ENCODE data around the gene TMF1.

DNA sequence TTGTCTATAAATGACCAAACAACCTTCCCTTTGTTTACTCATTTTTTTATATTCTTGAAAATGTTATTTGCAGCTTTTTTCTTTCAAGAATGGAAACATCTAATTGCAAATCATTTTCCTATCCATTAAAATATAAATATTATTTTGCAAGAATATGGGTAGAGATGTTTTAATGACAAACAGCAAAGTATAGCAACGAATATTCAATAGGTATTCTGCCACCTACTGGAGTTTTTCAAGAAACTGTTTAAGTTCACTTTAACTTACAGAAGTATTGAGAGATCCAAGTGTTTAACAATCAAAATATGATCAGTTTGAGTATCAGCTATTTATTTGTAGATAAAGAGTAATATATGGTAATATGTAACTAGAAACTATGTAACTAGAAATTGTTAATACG is 31.7 kb downstream of the TMF1 start:
- TF ChIP-seq FOXK2 (IDR thresholded peaks at IDR 0.05) (no peak), NFRKB (IDR thresholded peaks at IDR 0.05) (no peak), TARDBP (IDR thresholded peaks at IDR 0.05) (no peak), FOXA1 (IDR thresholded peaks at IDR 0.05) (no peak), BHLHE40 (IDR thresholded peaks at IDR 0.05; ENCODE audit: borderline replicate concordance) (no peak), SP1 (IDR thresholded peaks at IDR 0.05) (no peak), ELF4 (IDR thresholded peaks at IDR 0.05) (no peak), LEF1 (IDR thresholded peaks at IDR 0.05; ENCODE audit: borderline replicate concordance) (no peak), HDGF (IDR thresholded peaks at IDR 0.05; ENCODE audit: borderline replicate concordance) (no peak), ZNF384 (IDR thresholded peaks at IDR 0.05) (no peak), SUZ12 (IDR thresholded peaks at IDR 0.05) (no peak), FOXM1 (IDR thresholded peaks at IDR 0.05; ENCODE audit: borderline replicate concordance) (no peak), ARNT (IDR thresholded peaks at IDR 0.05) (no peak)
- TF ChIP-seq, protein P1, sequence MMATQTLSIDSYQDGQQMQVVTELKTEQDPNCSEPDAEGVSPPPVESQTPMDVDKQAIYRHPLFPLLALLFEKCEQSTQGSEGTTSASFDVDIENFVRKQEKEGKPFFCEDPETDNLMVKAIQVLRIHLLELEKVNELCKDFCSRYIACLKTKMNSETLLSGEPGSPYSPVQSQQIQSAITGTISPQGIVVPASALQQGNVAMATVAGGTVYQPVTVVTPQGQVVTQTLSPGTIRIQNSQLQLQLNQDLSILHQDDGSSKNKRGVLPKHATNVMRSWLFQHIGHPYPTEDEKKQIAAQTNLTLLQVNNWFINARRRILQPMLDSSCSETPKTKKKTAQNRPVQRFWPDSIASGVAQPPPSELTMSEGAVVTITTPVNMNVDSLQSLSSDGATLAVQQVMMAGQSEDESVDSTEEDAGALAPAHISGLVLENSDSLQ (IDR thresholded peaks at IDR 0.05): no peak

Data from HEK293T (cell line).